GM19397 (cell line): Measurements from ENCODE around the gene TADA2B.

Source experiments
- ATAC-seq: cut with Tn5 transposase; IDR thresholded peaks from one replicate; pipeline ENCODE4 v1.9.1; 2021; ENCODE audit warnings: mild to moderate bottlenecking, moderate library complexity; ENCODE audit not compliant: unreplicated experiment

Gene TADA2B

DNA sequence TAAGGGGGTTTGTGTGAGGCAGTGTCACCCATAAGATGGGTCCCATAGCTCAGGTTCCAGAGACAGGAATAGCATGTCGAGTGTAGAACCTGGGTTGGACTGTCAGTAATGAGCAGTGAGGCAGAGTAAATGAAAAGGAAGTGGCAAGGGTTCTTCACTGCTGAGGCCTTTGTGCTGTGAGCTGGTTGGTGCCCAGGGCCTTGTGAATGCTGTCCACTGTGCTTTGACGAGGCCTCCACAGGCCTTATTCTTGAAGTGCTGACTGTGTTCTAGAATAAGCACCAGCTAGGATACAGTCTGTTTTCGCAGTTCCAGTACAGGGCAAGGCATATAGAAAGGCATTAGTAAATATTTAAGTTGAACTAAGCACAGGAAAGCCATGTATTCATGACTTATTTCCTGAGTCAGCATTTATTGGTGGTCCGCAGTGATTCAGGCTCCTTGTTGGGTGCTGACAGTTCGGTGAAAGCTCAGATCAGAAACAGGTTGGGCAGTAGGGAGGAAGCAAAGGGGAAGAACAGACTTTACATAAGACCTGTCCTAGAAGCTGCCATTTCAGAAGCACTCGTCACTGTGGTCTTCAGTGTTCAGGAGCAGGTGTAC lies 25.6 kb upstream of the TADA2B start:
- no peak for ATAC-seq

DNA sequence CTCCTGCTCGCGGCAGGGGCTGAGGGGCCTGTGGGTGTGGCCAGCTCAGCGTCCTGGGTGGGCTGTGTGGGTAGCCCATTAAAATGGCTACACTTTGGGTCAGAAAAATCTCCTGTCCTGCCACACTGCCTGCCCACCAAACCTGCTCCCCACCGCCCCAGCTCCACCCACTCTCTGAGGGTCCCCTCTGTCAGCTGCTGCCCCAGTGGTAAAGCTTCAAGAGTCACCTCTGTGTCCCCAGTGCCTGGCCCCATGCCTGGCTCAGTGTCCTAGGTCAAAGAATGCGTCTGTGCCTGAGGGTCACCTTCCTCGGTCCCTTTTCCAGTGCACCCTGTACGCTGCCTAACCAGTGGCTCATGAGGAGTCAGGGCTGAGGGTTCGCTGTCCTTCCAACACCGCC lies 24.9 kb upstream of the TADA2B start:
- no peak for ATAC-seq

DNA sequence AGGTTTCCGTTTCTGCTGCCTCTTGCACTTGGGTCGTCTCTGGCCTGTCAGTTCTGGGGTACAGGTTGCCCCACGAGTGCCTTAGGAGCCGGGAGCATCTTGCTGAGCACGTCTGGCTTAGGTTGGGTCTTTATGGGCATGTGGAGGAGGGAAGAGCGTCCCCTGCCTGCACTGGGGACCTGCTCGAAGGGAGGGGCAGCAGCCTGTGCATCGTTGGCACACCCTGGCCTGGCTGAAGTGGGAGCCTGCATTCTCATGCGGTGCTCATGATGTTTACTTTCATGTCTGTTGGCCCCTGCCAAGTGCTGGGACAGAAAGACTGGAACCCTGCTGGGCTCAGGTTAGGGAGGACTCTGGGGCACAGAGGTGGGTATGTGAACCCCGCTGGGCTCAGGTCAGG lies 23.8 kb upstream of the TADA2B start:
- no peak for ATAC-seq

DNA sequence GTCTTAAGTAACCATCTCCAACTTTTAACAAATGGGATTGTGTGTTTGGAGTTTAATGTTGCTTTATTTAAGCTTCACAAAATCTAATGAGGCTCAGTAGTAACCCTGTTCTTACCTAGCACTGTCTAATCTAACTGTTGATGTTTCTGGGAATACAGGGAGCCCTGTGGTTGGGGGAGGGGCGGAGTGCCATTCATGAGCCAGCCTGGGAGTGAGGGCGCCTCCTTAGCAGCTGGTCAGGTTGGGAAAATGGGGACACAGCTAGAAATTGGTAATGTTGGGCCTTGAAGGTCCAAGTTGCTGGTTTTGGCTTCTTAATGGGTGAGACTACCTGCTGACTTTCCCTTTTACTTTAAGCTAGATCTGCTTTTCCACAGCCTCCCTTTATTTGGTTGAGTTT lies 22.9 kb upstream of the TADA2B start:
- ATAC-seq: no peak

DNA sequence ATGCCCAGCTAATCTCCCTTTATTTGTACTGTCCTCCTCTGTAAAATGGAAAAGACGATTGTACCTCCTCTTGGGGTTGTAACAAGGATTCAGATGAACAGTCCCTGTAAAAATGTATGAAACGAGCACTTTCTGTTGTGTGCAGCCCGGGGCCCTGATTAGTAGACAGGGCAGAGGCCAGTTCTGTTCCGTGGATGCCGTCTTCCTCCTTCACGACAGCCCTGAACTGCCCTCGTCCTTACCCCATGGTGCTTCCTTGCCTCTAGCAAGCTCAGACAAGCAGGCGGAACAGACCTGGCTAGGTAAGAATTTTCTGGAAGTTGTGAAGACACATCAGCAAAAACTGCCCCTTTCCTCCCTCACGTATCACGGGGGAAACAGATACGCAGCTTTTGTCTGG lies 22.3 kb upstream of the TADA2B start:
- ATAC-seq: no peak

DNA sequence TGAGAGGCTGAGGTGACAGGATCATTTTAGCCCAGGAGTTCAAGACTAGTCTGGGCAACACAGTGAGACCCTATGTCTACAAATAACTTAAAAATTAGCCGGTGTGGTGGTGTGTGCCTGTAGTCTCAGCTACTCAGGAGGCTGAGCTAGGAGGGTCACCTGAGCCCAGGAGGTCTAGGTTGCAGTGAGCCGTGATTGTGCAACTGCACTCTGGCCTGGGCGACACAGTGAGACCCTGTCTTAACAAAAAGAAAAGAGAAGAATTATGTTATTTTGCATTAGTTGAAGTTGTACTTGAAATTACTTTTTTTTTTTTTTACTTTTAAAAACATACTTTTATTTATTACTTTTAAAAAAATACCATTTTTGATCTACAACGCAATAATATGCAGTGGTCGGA lies 21.8 kb upstream of the TADA2B start:
- ATAC-seq: no peak

DNA sequence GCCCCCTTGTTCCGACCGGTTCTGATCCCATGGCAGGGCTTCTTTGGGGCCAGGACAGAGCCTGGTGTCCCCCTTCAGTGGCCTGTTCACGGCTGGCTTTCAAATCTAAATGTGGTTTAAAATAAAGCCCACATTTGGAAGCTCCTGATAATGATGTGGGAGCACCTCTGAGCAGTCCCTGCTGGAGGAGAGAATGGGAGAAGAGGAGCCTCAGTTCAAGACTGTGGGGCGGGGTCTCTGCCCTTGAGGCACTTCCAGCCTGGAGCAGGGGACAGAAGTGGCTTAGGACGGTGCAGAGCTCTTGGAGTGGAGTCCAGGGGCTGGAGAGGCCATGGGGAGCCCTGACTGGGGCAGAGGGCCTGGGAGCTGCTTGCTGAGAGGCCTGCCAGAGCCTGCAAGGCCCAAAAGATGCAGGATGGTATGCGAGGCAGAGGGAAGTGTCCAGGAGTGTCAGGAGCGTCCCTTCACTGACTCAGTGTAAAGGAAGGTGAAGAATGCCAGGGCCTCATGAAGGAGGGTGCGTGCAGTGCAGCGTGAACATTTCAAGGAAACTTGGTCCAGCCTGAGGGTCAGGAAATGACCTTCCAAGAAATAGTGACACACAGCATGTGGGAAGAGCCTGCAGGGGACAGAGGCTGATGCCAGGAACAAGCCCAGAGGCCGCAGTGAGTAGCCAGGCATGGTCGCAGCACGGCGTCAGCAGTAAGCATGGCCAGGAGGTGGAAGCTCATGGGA lies 21.1 kb upstream of the TADA2B start:
- ATAC-seq: no peak

DNA sequence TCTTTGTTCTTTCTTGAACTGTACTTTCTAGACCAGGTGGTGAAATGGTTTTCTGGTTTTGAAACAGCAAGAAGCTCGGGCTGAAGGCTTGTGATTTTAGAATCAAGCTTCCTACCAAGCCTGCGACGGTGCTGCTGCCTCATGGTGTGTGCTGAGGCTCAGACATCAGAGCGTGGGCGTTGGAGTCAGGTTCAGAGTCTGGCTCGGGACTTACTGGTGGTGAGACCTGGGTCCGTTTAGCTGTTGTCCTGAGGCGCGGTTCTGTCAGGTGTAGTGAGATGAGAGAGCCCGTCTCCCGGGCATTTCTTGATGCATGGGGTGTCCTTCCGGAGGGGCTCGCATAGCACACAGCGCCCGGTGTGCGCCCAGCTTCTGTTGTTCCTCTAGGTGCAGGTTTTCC lies 19.7 kb upstream of the TADA2B start:
- ATAC-seq: no peak

DNA sequence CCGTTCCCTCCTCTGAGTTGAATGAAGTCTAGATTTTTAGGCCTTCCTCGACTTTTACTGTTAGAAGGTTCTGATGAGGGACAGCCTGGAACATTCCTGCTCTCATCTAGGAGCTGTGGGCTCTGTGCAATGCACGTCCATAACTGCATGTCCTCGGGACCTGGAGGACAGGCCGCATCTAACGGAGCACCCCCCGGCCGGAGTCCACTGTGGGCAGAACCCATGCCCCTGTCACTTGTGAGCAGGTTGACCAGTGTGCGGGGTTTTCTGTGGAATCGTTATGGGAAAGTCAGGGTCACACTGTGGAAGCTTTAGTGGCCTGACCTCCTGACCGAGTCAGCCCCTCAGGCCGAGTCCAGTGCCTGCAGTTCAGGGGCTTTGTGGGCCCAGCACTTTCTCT lies 19.3 kb upstream of the TADA2B start:
- ATAC-seq: no peak

DNA sequence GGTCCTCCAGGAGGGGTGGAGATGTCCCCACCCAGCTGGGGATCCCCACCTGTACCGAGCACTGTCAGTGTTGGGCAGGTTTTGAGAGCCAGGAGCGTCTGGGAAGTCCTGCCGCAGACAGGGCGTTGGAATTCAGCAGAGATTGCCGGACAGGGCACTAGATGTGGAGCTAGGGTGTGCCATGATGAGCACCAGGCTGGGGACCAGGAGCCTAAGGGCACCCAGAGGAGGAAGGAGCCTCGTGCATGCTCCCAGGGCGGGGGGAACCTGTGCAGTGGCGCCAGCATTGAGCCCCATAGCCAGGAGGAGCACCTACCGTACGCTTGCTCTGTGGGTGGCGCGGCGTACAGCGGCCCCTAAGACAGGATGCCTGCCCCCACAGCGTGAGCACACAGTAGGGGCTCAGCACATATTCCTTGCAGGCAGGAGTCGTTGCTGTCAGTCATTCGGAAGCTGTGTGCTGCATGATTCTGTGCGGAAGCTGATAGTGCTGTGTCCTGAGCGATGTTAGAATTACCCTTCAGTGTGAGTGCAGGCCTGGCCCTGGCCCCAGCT lies 18.8 kb upstream of the TADA2B start:
- ATAC-seq: no peak

DNA sequence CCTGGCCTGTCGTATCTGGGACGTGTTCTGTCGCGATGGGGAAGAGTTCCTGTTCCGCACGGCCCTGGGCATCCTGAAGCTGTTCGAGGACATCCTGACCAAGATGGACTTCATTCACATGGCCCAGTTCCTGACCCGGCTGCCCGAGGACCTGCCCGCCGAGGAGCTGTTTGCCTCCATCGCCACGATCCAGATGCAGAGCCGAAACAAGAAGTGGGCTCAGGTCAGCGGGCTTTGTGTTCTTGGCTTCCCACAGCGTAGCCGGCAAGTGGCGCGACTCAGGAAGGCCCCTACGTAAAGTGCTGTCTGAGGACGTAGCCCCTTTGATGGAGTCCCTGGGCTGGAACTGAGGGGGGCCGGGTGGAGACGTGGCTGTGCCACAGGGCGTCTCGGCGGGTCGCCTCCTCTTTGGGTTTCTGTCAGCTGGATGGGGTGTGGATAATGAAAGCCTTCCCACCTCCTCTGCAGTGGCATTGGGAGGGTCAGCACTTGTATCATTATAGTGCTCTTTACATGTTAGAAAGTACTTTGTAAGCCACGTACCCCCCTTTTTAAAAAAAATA lies 18.1 kb upstream of the TADA2B start:
- no peak for ATAC-seq

DNA sequence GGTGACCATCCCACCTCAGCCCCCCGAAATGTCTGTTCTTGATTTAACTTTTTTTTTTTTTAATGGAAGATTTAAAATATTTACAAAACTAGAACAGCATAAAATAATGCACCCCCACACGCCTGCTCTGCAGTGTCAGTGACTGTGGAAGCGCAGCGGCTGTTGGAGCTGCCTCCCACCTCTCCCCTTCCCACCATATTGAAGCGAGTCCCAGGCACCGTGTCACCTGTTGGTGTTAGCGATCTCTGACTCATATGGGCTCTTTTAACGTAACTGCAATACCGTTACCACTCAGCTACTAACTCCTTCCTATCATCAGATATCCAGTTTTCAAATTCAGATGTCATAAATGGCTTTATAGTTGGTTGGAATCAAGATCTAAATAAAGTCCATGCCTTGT lies 17.1 kb upstream of the TADA2B start:
- no peak for ATAC-seq

DNA sequence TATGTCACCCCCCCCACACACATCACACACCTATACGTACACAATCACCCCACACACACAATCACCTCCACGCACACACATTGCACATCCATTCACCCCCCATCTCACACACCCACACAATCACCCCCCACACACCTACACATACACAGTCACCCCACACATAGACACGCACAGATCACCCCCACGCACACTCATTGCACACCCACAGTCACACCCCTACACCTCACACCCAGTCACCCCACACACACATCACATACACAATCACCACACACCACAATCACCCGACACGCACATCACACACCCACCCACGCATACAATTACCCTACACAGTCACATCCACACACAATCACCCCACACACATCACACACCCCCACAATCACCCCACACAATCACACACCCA lies 15.9 kb upstream of the TADA2B start:
- no peak for ATAC-seq

DNA sequence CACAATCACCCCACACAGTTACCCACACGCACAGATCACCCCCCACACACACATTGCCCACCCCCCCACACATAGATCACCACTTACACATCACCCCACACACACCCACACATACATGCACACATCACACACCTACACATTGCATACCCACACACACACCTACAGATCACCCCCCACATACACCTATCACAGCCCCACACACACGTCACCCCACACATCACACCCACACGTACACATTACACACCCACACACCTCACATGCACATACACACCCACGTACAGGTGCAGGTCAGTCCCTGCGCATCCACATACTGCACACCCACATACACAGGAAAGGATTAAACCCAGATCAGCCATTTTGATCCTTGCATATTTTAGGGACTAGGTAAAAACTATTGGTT lies 15.3 kb upstream of the TADA2B start:
- no peak for ATAC-seq

DNA sequence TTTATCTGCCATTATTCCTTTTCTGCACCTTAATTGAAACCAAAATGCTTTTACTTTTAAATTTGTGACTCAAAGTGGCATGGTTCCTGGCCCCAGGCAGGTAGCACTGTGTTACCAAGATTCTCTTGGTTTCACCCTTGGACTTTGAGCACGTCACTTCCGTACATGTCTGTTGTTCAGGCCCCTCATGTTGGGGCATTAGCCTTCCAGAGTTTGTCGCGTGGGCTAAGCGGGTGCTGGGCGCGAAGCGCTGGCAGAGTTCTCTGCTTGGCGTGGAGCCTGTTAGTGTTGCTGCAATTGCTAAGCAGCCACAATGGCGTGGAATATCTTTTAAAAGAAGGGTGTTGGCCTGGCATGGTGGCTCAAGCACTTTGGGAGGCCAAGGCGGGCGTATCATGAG lies 14.0 kb upstream of the TADA2B start:
- no peak for ATAC-seq

DNA sequence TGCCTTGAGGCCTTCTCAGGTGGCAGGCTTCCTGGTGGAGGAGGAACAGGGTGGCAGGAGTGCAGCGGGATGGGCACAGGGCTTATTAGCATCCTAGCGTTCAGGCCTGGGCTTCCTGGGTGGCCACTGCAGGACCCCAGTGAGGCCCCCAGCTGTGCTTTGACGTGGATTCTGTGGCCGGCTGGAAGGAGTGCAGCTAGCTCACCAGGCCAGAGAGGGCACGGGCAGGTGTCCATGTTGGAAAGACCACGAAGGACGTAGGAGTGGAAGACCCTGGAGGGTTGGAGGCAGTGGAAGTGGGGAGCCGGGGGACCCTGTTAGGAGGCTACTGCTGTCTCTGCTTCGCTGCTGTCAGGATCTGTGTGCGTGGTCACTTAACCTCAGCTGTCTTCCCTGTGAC lies 13.3 kb upstream of the TADA2B start:
- no peak for ATAC-seq

DNA sequence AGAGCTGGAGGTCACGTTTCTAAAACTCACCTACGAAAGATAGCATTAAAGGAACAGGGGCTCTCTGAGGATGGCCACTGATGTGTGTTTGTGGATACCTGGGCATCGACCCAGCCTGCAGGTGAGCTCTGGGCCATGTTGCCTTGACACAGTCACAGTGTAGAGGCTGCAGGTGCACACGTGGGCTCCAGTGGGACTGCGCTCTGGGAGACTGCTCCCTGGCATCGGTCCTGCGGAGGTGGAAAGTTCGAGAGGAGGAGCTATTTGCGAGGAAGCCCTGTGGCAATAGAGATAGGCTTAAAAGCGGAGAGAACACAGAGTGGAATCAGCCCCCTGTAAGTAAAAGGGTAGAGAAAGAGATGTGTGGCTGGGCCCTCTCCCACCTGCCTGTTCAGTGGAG lies 12.3 kb upstream of the TADA2B start:
- ATAC-seq: no peak

DNA sequence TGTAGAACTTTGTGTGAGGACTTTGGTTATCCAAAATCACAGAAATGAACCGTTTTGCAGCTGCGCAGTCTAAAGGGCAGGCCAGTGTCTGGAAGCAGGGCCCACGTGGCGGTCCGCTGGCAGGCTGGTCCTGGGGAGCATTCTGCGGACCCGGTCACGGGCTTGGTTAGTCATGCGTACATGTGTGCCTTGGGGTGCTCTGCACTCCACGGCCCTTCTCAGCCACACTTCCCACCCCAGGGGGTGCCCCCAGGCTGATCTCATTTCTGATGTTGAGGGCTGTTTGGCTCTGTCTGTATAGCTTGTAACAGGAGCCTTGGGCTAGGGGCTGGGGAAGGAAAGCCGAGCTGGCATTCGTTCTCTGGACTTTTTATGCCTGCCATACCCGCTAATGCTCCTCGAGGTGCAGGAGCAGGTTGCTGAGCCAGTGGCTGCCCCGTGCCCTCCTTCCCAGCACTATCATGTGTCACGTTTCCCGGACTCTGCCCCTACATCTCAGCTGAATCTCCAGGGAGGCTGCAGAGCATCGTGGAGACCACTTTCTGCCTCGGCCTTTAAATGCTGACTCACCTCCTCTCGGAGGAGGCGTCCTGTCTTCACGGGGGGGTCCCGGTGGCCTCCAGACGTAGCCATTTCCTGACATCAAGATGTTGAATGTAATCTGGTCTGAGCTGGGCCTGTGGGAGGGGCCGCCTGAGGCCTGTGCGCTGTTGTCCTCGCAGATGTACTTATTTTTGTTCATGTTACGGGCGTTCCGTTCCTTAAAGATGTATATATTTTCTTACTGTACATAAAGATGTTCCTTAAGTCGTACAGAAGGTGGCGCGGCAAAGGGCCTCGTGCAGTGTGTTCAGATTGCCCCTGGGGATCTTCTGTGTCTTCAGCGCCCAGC lies 11.4 kb upstream of the TADA2B start:
- ATAC-seq: no peak

DNA sequence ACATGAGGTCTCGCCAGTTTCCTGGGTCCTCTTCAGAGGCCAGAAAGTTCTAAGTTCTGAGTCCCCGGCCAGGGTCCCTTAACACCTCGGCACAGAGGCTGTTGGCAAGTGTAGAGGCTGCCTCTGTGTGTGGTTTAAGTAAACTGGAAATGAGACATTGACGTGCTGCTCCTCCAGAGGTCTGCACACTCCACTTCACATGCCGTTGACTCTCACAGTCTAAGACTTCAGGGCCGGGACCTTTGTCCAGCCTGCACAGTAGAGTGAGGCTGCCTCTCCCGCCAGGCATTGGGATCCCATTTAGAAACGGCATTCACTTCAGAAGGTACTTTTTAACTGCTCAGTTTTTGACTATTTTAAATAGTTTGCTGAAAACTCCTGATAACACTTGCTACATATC lies 10.6 kb upstream of the TADA2B start:
- ATAC-seq: no peak

DNA sequence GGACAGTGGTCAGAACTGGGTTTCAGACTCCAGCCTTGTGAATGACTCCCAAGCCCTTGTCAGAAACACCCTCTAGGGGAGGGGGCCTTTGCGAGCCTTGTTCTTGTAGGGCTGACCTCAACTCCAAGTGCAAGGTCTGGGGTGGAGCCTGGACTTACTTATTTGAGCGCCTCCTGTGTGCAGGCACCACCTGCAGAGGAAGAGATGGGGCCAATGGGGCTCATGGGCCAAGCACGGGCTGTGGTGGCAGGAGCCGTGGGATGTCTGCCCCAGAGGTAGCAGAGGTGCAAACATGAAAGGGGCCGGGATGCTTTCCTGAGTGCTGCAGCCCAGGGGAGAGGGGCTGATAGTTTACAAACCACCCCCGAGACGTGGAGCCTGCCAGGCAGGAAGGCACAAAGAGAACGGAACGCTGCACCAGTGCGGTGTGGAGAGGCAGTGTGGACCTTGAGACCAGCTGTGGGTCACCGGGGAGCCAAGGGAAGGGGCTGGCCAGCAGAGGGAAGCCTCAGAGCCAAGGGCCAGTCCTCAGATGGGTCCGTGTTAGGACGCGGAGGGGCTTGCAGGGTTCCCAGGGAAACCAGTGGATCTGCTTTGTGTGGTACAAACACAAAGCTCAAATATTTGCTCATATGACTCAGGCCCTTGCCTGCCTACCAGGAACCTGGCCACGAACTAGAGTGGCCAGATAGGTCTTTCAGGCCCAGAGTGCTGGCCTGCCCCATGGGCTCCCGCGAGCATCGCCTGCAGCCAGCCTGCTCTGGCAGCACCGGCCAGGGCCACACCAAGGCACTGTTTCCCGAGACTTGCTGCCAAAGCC lies 8.7 kb upstream of the TADA2B start:
- ATAC-seq: no peak

DNA sequence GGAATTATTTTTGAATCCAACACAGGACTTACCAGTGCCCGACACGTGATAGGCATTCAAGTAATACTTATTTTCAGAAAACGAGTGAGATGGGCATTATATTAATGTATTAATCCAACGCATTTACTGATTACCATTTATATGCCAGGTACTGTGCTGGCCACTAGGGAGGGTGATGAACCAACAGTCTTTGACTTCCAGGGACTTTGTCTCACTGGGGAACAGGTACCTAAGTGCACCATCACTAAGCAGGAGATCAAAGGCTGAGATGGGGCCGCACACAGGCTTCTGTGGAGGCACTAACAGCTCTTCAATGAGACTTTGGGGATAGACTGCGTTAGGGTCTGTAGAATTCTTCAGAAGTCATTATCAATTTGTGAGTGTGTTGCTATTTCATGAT lies 5.7 kb upstream of the TADA2B start:
- no peak for ATAC-seq
